Neural crest cell (in vitro differentiated cells): ENCODE results near the gene OR51B6. TPM values are rescaled to one million over a fixed set of nuclear protein-coding genes. Genes with fewer than 3 reads are reported as not detected.

ENCODE experiments used
- DNase-seq: peaks from one replicate; pipeline ENCODE4 v3.0.0; 2021; ENCODE audit warnings: low read depth, mixed read lengths, low spot score
- H3K27ac Mint-ChIP-seq: one replicate; pipeline ENCODE4 v1.8.0; 2021; ENCODE audit warnings: mild to moderate bottlenecking, mixed read lengths; ENCODE audit not compliant: unreplicated experiment
- H3K27me3 Mint-ChIP-seq: 2 replicates; pipeline ENCODE4 v1.8.0; 2021; ENCODE audit warnings: low read depth, mild to moderate bottlenecking, mixed read lengths
- H3K36me3 Mint-ChIP-seq: 2 replicates; pipeline ENCODE4 v1.8.0; 2021; ENCODE audit warnings: low read depth, mild to moderate bottlenecking, mixed read lengths
- H3K4me1 Mint-ChIP-seq: 2 replicates; pipeline ENCODE4 v1.8.0; 2021; ENCODE audit warnings: mixed read lengths
- H3K4me3 Mint-ChIP-seq: one replicate; pipeline ENCODE4 v1.8.0; 2021; ENCODE audit warnings: mild to moderate bottlenecking, mixed read lengths
- H3K9me3 Mint-ChIP-seq: 2 replicates; pipeline ENCODE4 v1.8.0; 2021; ENCODE audit warnings: mixed read lengths
- CTCF ChIP-seq: fragments of 200-600 bp; sonication (generic); conservative IDR thresholded peaks from 2 replicates; pipeline ENCODE4 v1.5.0; 2021; ENCODE audit warnings: antibody characterized with exemption, mild to moderate bottlenecking
- total RNA-seq: library from RNA; stranded (reverse); gene quantifications from 2 replicates; pipeline ENCODE4 v1.2.1, GENCODE V29; 2021

Gene OR51B6
- total RNA-seq, 1 donor from 2014 or later, result not detected

- H3K27me3 Mint-ChIP-seq, result peaks cover 4% of the 10 kb centered on the region
- H3K4me1 Mint-ChIP-seq, result no peaks in the 10 kb centered on the region
- no peak for DNase-seq
Measured at GRCh38 chr11:5367448-5368074, 16.3 kb downstream of the OR51B6 start.

DNA sequence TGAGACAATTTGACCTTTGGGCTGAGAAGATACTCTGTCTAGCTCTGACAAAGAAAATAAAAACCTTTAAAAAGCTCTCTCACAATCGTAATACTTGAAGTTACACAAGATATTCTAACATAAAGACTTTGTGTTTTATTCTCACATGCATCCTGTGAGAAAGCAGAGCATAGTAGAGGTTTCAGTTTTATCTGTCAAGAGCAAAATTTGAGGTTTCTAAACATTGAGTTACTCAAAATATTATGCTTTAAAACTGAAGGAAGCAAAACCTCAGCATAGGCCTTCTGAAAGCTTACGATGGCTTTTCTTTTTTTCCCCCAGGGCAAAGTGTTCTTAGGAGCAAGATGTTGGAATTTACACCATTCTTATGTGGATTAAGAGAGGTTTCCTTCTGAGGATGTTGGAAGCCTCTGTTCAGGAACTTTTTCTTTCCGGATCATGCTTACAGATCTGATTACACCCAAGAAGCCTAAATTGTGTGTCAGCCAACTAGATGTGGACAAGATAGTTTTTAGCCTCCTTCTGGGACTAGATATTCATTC lies 17.3 kb downstream of the OR51B6 start:
- Mint-ChIP-seq H3K4me3 (no peak overlapping the region), H3K27ac (no peak overlapping the region), H3K4me1 (no peaks in the 10 kb centered on the region), H3K36me3 (no peaks in the 10 kb centered on the region), H3K9me3 (peaks cover 2% of the 10 kb centered on the region), H3K27me3 (peaks cover 4% of the 10 kb centered on the region)
- no peak for DNase-seq
- TF ChIP-seq CTCF, result no peak

More at GRCh38 chr11:5367448-5368074, 16.3 kb downstream of the OR51B6 start:
- TF ChIP-seq CTCF, result no peak
- Mint-ChIP-seq H3K4me3 (no peak overlapping the region), H3K9me3 (no peaks in the 10 kb centered on the region), H3K27ac (no peak overlapping the region), H3K36me3 (no peaks in the 10 kb centered on the region)

GRCh38 chr11:5369789-5370188 lies 18.5 kb downstream of the OR51B6 start:
- Mint-ChIP-seq H3K27me3 (no peaks in the 10 kb centered on the region), H3K4me1 (no peaks in the 10 kb centered on the region), H3K36me3 (no peaks in the 10 kb centered on the region), H3K4me3 (no peak overlapping the region), H3K27ac (no peak overlapping the region), H3K9me3 (peaks cover 2% of the 10 kb centered on the region)
- TF ChIP-seq CTCF, result peak; percentile 45
- no peak for DNase-seq

DNA sequence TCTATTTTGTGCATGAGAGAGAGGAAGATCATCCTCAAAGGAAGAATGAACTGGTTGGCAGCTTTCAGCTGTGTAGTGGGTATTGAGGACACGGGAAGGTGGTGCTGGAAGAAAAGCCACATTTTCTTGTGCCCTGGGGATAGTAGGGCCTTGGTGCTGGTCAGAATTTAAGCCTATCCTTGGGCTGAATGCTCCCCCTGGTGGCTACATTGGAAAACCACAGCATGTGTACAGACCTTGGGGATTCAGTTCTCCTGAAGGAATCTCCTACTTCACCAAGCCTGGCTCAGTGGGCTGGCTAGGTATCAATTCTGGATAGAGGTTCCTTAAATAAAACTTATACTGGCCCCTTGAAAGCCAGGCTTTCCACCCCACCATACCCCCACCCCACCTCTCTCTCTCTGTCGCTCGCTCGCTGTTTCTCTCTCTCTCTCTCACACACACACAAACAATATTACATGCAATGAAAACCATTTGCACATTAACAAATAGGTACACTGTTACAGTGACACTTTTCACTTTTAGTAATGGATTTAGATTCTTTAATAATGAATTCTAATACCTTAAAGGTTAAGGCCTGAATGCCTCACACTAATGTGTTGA lies 29.5 kb downstream of the OR51B6 start:
- Mint-ChIP-seq H3K27ac (no peak overlapping the region), H3K27me3 (peaks cover 5% of the 10 kb centered on the region), H3K9me3 (no peaks in the 10 kb centered on the region), H3K36me3 (no peaks in the 10 kb centered on the region), H3K4me1 (no peaks in the 10 kb centered on the region), H3K4me3 (no peak overlapping the region)
- peak; percentile 56 for DNase-seq
- peak; percentile 85 for TF ChIP-seq CTCF

DNA sequence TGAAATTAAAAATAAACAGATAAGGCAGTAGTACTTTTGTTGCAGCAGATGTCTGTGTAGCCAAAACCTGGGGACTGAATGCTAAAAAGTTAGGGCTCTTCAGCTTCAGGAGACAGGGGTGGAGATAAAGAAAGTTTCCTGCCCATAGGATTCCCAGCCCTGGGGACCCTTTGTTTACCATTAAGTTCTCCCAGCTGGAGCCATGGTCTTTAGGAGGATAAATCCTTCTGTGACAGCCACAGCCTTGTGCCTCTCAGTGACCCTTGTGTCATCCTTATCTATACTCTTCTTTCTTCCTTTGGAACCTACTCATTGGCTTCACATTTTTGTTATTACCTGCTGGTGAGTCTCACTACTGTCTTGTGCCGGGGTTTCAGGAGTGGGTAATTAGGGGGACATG lies 32.3 kb downstream of the OR51B6 start, which contains the start of gene OR51M1:
TSS of gene OR51M1 (plus strand) at position 237 of the 400 bp plus-strand sequence. CDS start 5,587 bp downstream, outside the sequence.
- no peak for DNase-seq

More for the DNA sequence above, 32.3 kb downstream of the OR51B6 start, which contains the start of gene OR51M1:
- TF ChIP-seq CTCF, result no peak
- Mint-ChIP-seq H3K27me3 (peaks cover 5% of the 10 kb centered on the region), H3K4me3 (no peak within 1 kb of the TSS), H3K27ac (no peak within 1 kb of the TSS), H3K9me3 (no peaks in the 10 kb centered on the region), H3K36me3 (no peaks in the 10 kb centered on the region), H3K4me1 (no peaks in the 10 kb centered on the region)
